OCI-LY1 (cell line): ENCODE data around the gene TNFAIP8L3.

Source experiments
- CTCF ChIP-seq: fragments of 200-600 bp; sonication (generic), shearing (Covaris generic); IDR thresholded peaks from 2 replicates; pipeline ENCODE4 v1.5.1; 2017; ENCODE audit warnings: mild to moderate bottlenecking, antibody characterized with exemption, low read length, moderate library complexity, mixed read lengths
- EZH2 ChIP-seq: fragments of 200-600 bp; sonication (generic), shearing (Covaris generic); IDR thresholded peaks from 2 replicates; pipeline ENCODE4 v1.8.0; 2017; ENCODE audit warnings: borderline replicate concordance, mixed run types, mild to moderate bottlenecking, antibody characterized with exemption, low read length, moderate library complexity, mixed read lengths

GRCh38 chr15:51051776-51052175 lies 42.9 kb downstream of the TNFAIP8L3 start:
- no peak for TF ChIP-seq CTCF
- no peak for TF ChIP-seq EZH2
